K562 (cell line): ENCODE results near the gene RINL. TPM values are rescaled to one million over a fixed set of nuclear protein-coding genes. Genes with fewer than 3 reads are reported as not detected.

ENCODE experiments used
- ATAC-seq: fragments of 200-7000 bp; cut with Tn5 transposase; 3 replicates; pipeline ENCODE4 v1.9.1; 2020; ENCODE audit warnings: moderate library complexity
- BruUV-seq: library from RNA; stranded (reverse); fragments of 400-500 nt; replicated peaks from 2 replicates; lab custom pipeline; 2021; lab: Mats Ljungman, UMichigan
- CTCF ChIA-PET: fragments of 300-600 bp; formaldehyde crosslinking; extraction: SDS; loops from one replicate; lab custom pipeline; 2021; ENCODE audit warnings: low intra/inter-chr PET ratio; lab: Yijun Ruan, JAX
- POLR2A ChIA-PET: fragments of 300-600, 350-650 bp; sonication (Branson Sonifier 250); formaldehyde crosslinking; extraction: SDS; loops from one replicate; lab custom pipeline; 2021; ENCODE audit warnings: antibody characterized with exemption, inconsistent platforms; lab: Yijun Ruan, JAX
- DNase-seq, 4 experiments: peaks; one replicate each; pipeline versions ENCODE4 v3.0.0 to v3.0.0-alpha.2; 2011 to 2018; ENCODE audit warnings: low spot score in 3 of 4, mixed read lengths in 3 of 4; ENCODE audit errors: extremely low read depth in 1 of 4
- FAIRE-seq: peaks from 2 replicates; lab custom pipeline; 2011; peaks lifted over from hg19 to GRCh38; lab: Jason Lieb, UNC
- H2AFZ ChIP-seq: 2 replicates; pipeline ENCODE4 v1.6.0; 2011; ENCODE audit warnings: low read depth, low read length, control low read depth, inconsistent platforms
- H3K27ac ChIP-seq: fragments of 200-600 bp; 3 replicates; pipeline ENCODE4 v1.8.0; 2011; ENCODE audit warnings: low read depth, mild to moderate bottlenecking, control low read depth, inconsistent platforms, low read length, moderate library complexity, mixed read lengths; ENCODE audit errors: extremely low read depth
- H3K27me3 ChIP-seq, 2 experiments: fragments of 300-600 bp in 1 of 2; 2 replicates in 1 of 2; 3 replicates in 1 of 2; pipeline versions ENCODE4 v1.6.0 to v1.8.0; 2011; ENCODE audit warnings: inconsistent platforms in 2 of 2, low read length in 2 of 2, mild to moderate bottlenecking in 1 of 2, mixed read lengths in 1 of 2, moderate library complexity in 1 of 2; ENCODE audit not compliant: control insufficient read depth in 2 of 2, insufficient read depth in 2 of 2
- H3K36me3 ChIP-seq: fragments of 300-600 bp; 3 replicates; pipeline ENCODE4 v1.8.0; 2011; ENCODE audit warnings: mild to moderate bottlenecking, low read length, inconsistent platforms; ENCODE audit not compliant: control insufficient read depth, insufficient read depth
- H3K4me1 ChIP-seq, 2 experiments: fragments of 200-600 bp in 1 of 2; replicated peaks in 1 of 2; 2 replicates in 1 of 2; 3 replicates in 1 of 2; pipeline versions ENCODE4 v1.5.1 to v1.8.0; 2011; ENCODE audit warnings: inconsistent platforms in 2 of 2, low read length in 2 of 2, mild to moderate bottlenecking in 1 of 2, mixed read lengths in 1 of 2, moderate library complexity in 1 of 2; ENCODE audit not compliant: control insufficient read depth in 2 of 2, insufficient read depth in 2 of 2
- H3K4me2 ChIP-seq: 2 replicates; pipeline ENCODE4 v1.6.1; 2011; ENCODE audit warnings: low read length, control low read depth, inconsistent platforms, mixed read lengths; ENCODE audit not compliant: insufficient read depth
- H3K4me3 ChIP-seq: fragments of 200-600 bp; sonication (generic), shearing (Covaris generic); 2 replicates; pipeline ENCODE4 v1.5.1; 2016; ENCODE audit warnings: control low read depth, inconsistent platforms
- H3K79me2 ChIP-seq: fragments of 200-600 bp; 3 replicates; pipeline ENCODE4 v1.8.0; 2011; ENCODE audit warnings: low read length, inconsistent platforms; ENCODE audit not compliant: control insufficient read depth, insufficient read depth
- H3K9ac ChIP-seq, 2 experiments: 2 replicates each; pipeline versions ENCODE4 v1.6.0 to v1.6.1; 2011; ENCODE audit warnings: low read depth in 2 of 2, low read length in 2 of 2, control low read depth in 1 of 2, inconsistent platforms in 1 of 2, mild to moderate bottlenecking in 1 of 2, mixed read lengths in 1 of 2; ENCODE audit not compliant: insufficient read depth in 1 of 2
- H3K9me1 ChIP-seq: one replicate; pipeline ENCODE4 v1.6.0; 2011; ENCODE audit warnings: inconsistent platforms, mild to moderate bottlenecking, low read length, moderate library complexity; ENCODE audit not compliant: control insufficient read depth, insufficient read depth
- H3K9me3 ChIP-seq: replicated peaks from 2 replicates; pipeline ENCODE4 v1.5.1; 2011; ENCODE audit warnings: low read depth, low read length, inconsistent platforms; ENCODE audit not compliant: control insufficient read depth, insufficient read depth
- H4K20me1 ChIP-seq: replicated peaks from 2 replicates; pipeline ENCODE4 v1.6.1; 2011; ENCODE audit warnings: low read length, inconsistent platforms, mixed read lengths; ENCODE audit not compliant: control insufficient read depth, insufficient read depth
- ATF3 ChIP-seq, 2 experiments: fragments of 450-650 bp in 1 of 2; sonication (generic) in 1 of 2; formaldehyde crosslinking in 1 of 2; IDR thresholded peaks in 1 of 2; conservative IDR thresholded peaks in 1 of 2; 2 replicates each; pipeline versions ENCODE4 v1.6.1 to v1.8.1; 2016 to 2023; ENCODE audit warnings: mild to moderate bottlenecking in 2 of 2, moderate library complexity in 2 of 2, inconsistent platforms in 1 of 2, missing genetic modification reagents in 1 of 2
- EZH2 ChIP-seq: IDR thresholded peaks from 2 replicates; pipeline ENCODE4 v1.6.1; 2012; ENCODE audit warnings: low read depth, mild to moderate bottlenecking, inconsistent platforms, low read length, borderline replicate concordance
- GTF2F1 ChIP-seq: IDR thresholded peaks from 2 replicates; pipeline ENCODE4 v1.6.1; 2011; ENCODE audit warnings: low read depth, low read length, improper control_type of control experiment
- HMGN3 ChIP-seq: IDR thresholded peaks from 2 replicates; pipeline ENCODE4 v1.6.1; 2011; ENCODE audit warnings: borderline replicate concordance, low read depth, mild to moderate bottlenecking, mixed read lengths, low read length; ENCODE audit not compliant: insufficient read length; ENCODE audit errors: extremely low read depth
- MIER1 ChIP-seq: fragments of 450-650 bp; IDR thresholded peaks from 2 replicates; pipeline ENCODE4 v1.6.1; 2016; ENCODE audit warnings: antibody characterized with exemption, mild to moderate bottlenecking, low read depth
- MTA1 ChIP-seq: fragments of 450-650 bp; IDR thresholded peaks from 2 replicates; pipeline ENCODE4 v1.6.1; 2017; ENCODE audit warnings: borderline replicate concordance
- POLR2AphosphoS5 ChIP-seq: IDR thresholded peaks from 2 replicates; pipeline ENCODE4 v1.6.1; 2011; ENCODE audit warnings: mild to moderate bottlenecking, low read depth, low read length, moderate library complexity; ENCODE audit not compliant: control insufficient read depth, insufficient read depth
- POLR2G ChIP-seq: fragments of 200-400 bp; formaldehyde crosslinking; IDR thresholded peaks from 2 replicates; pipeline ENCODE4 v1.6.1; 2017; ENCODE audit warnings: low read depth, mild to moderate bottlenecking, antibody characterized with exemption, low read length, moderate library complexity
- RBFOX2 ChIP-seq: fragments of 200-400 bp; formaldehyde crosslinking; IDR thresholded peaks from 2 replicates; pipeline ENCODE4 v1.6.1; 2017; ENCODE audit warnings: low read depth, mild to moderate bottlenecking, low read length, moderate library complexity
- SP1 ChIP-seq: sonication (generic); formaldehyde crosslinking; IDR thresholded peaks from 2 replicates; pipeline ENCODE4 v1.8.1; 2022; ENCODE audit warnings: mild to moderate bottlenecking, missing genetic modification reagents
- TFAP4 ChIP-seq: sonication (generic); formaldehyde crosslinking; IDR thresholded peaks from 2 replicates; pipeline ENCODE4 v1.8.0; 2022; ENCODE audit warnings: missing genetic modification reagents, mild to moderate bottlenecking, moderate library complexity, borderline replicate concordance
- ZNF217 ChIP-seq: sonication (generic); formaldehyde crosslinking; IDR thresholded peaks from 2 replicates; pipeline ENCODE4 v1.8.0; 2022; ENCODE audit warnings: mild to moderate bottlenecking, missing genetic modification reagents
- ZNF408 ChIP-seq: fragments of 250-450 bp; sonication (Bioruptor Pico); IDR thresholded peaks from 2 replicates; pipeline ENCODE4 v1.4.0; 2020; ENCODE audit warnings: low read depth, mild to moderate bottlenecking, moderate library complexity
- WGBS: fragments of 100-300 bp; shearing (Covaris generic); methylation state at CpG from one replicate; pipeline ENCODE4 v1.1.6; 2016; ENCODE audit warnings: low coverage, mixed read lengths; ENCODE audit not compliant: insufficient coverage; ENCODE audit errors: missing lambda C conversion rate; 5-methylcytosine and 5-hydroxymethylcytosine counted together
- in situ Hi-C: fragments of 300-500 bp; cut with MboI; formaldehyde crosslinking; loops from 4 replicates; pipeline ENCODE4 v1.15.0; 2018; ENCODE audit warnings: inconsistent platforms, mixed read lengths
- intact Hi-C: fragments of 100-400 bp; cut with micrococcal nuclease; formaldehyde crosslinking; loops from 2 replicates; pipeline ENCODE4 v1.14.2; 2022
- polyA plus RNA-seq, 8 experiments: library from polyadenylated mRNA; depleted of rRNA in 4 of 8; stranded (reverse) in 5 of 8; unstranded in 3 of 8; fragments of >200 nt; fragmentation: Nextera tagmentation in 2 of 8; fragmentation: Illumina TruSeq in 1 of 8; extraction: Ambion mirVana in 2 of 8; extraction: Trizol in 1 of 8; gene quantifications; 2 replicates each; pipeline versions ENCODE4 v1.2.1 to v1.2.3, GENCODE V29; 2011 to 2014; ENCODE audit warnings: inconsistent platforms in 1 of 8, missing spikeins in 1 of 8
- total RNA-seq, 7 experiments: library from RNA; depleted of rRNA in 6 of 7; stranded (reverse); fragments of >200 nt in 6 of 7; fragmentation: Illumina TruSeq in 2 of 7; extraction: Trizol in 2 of 7; gene quantifications; 2 replicates each; pipeline versions ENCODE4 v1.2.1 to v1.2.3, GENCODE V29; 2011 to 2021; ENCODE audit warnings: low replicate concordance in 1 of 7
- TF ChIP-seq, protein P1 (sequence below): fragments of 450-650 bp; IDR thresholded peaks from 2 replicates; pipeline ENCODE4 v1.6.1; 2016; ENCODE audit warnings: borderline replicate concordance

The RINL gene
- total and polyA plus RNA-seq, 9 of the 15 experiments (the other 6 are each of a cell fraction or from before 2014, with no cell fraction given), result 0.82 to 10.9 (median 4.9) TPM

DNA sequence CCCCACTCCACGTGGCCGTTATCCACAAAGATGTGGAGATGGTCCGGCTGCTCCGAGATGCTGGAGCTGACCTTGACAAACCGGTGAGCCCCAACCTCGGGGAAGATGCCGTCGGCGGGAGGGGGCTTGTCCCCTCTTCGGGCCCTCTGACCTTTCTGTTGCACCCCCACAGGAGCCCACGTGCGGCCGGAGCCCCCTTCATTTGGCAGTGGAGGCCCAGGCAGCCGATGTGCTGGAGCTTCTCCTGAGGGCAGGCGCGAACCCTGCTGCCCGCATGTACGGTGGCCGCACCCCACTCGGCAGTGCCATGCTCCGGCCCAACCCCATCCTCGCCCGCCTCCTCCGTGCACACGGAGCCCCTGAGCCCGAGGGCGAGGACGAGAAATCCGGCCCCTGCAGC, 29.2 kb upstream of the RINL start:
- intact Hi-C loops (no loop called here), in situ Hi-C loops (no loop called here)
- no peaks in the 10 kb centered on the region for H3K27me3 ChIP-seq
- H3K4me3 ChIP-seq, result no peak overlapping the region
- no peaks in the 10 kb centered on the region for H3K9me3 ChIP-seq
- BruUV-seq, result no TSS peak
- ATAC-seq, result no peak
- no peak overlapping the region for H3K27ac ChIP-seq
- POLR2A ChIA-PET, result interaction anchor here (0.9 kb wide), 1 partner anchor 23 kb away, joined by 3 read pairs; no protein-coding TSS in a partner anchor
- CTCF ChIA-PET, result no interaction called here
- H3K9ac ChIP-seq, result no peak overlapping the region
- no peaks in the 10 kb centered on the region for H3K9me1 ChIP-seq
- WGBS, result 92% methylated on average over 14 of the region's 29 CpGs
- no peaks in the 10 kb centered on the region for H4K20me1 ChIP-seq
- no peaks in the 10 kb centered on the region for H3K79me2 ChIP-seq
- FAIRE-seq, result no peak
- no peak overlapping the region for H3K4me2 ChIP-seq
- no peak for DNase-seq
- peaks cover 0 to 32% of the 10 kb centered on the region in 2 experiments; a peak in 3 of 5 replicates for H3K4me1 ChIP-seq
- no peak for TF ChIP-seq ZNF217
- 0 out of 2 replicates have a peak, but pooled peaks have one; percentile 40 for TF ChIP-seq POLR2G
- no peak for TF ChIP-seq ZNF408 (CRISPR knock-in tag)
- TF ChIP-seq SP1 (CRISPR knock-in tag), result no peak
- no peak for TF ChIP-seq MTA1
- TF ChIP-seq TFAP4 (CRISPR knock-in tag), result no peak
- TF ChIP-seq, protein P1, sequence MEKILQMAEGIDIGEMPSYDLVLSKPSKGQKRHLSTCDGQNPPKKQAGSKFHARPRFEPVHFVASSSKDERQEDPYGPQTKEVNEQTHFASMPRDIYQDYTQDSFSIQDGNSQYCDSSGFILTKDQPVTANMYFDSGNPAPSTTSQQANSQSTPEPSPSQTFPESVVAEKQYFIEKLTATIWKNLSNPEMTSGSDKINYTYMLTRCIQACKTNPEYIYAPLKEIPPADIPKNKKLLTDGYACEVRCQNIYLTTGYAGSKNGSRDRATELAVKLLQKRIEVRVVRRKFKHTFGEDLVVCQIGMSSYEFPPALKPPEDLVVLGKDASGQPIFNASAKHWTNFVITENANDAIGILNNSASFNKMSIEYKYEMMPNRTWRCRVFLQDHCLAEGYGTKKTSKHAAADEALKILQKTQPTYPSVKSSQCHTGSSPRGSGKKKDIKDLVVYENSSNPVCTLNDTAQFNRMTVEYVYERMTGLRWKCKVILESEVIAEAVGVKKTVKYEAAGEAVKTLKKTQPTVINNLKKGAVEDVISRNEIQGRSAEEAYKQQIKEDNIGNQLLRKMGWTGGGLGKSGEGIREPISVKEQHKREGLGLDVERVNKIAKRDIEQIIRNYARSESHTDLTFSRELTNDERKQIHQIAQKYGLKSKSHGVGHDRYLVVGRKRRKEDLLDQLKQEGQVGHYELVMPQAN, result no peak
- peak; percentile 53 for TF ChIP-seq RBFOX2
- TF ChIP-seq HMGN3, result no peak
- no peak for TF ChIP-seq ATF3 (IDR thresholded peaks at IDR 0.05)
- no peak for TF ChIP-seq ATF3 (CRISPR knock-in tag; conservative IDR thresholded peaks at IDR 0.05)
- no peak for TF ChIP-seq POLR2AphosphoS5
- TF ChIP-seq EZH2, result no peak
- no peak for TF ChIP-seq MIER1
- no peak for TF ChIP-seq GTF2F1
- H3K36me3 ChIP-seq, result peaks cover 31% of the 10 kb centered on the region; the same call in 1 of the 3 replicates
- H2AFZ ChIP-seq, result no peak overlapping the region
